Endothelial cell of umbilical vein (primary cell): Measurements from ENCODE around the gene ZFY. TPM values are rescaled to one million over a fixed set of nuclear protein-coding genes. Genes with fewer than 3 reads are reported as not detected.

Experiments
- BruUV-seq: library from RNA; stranded (reverse); fragments of 400-500 nt; replicated peaks from 2 replicates; lab custom pipeline; 2021; lab: Mats Ljungman, UMichigan
- CTCF ChIA-PET: fragments of 300-600, 350-600 bp; sonication (Branson Sonifier 250); formaldehyde crosslinking; loops from one replicate; lab custom pipeline; 2021; ENCODE audit warnings: antibody characterized with exemption, inconsistent platforms; lab: Charles Lee
- POLR2A ChIA-PET: fragments of 300-600, 350-600 bp; sonication (Branson Sonifier 250); formaldehyde crosslinking; loops from one replicate; lab custom pipeline; 2021; ENCODE audit warnings: antibody characterized with exemption, inconsistent platforms; lab: Charles Lee
- DNase-seq: peaks from one replicate; pipeline ENCODE4 v3.0.0-alpha.2; 2011; ENCODE audit warnings: low read depth, low spot score
- FAIRE-seq: peaks from 2 replicates; lab custom pipeline; 2011; peaks lifted over from hg19 to GRCh38; lab: Jason Lieb, UNC
- H2AFZ ChIP-seq: 2 replicates; pipeline ENCODE4 v1.6.0; 2012; ENCODE audit warnings: low read depth, low read length, control low read depth, inconsistent platforms
- H3K27ac ChIP-seq: 2 replicates; pipeline ENCODE4 v1.5.1; 2011; ENCODE audit warnings: low read depth, mild to moderate bottlenecking, control low read depth, low read length, moderate library complexity; ENCODE audit not compliant: insufficient read depth
- H3K27me3 ChIP-seq, 2 experiments: 2 replicates each; pipeline versions ENCODE4 v1.6.0 to v1.6.1; 2011; ENCODE audit warnings: low read length in 2 of 2, mixed read lengths in 1 of 2; ENCODE audit not compliant: control insufficient read depth in 2 of 2, insufficient read depth in 2 of 2
- H3K36me3 ChIP-seq, 2 experiments: 2 replicates in 1 of 2; 3 replicates in 1 of 2; pipeline ENCODE4 v1.5.1; 2011; ENCODE audit warnings: low read length in 2 of 2, mild to moderate bottlenecking in 1 of 2, moderate library complexity in 1 of 2; ENCODE audit not compliant: control insufficient read depth in 2 of 2, insufficient read depth in 2 of 2; ENCODE audit errors: extremely low read depth in 1 of 2
- H3K4me1 ChIP-seq: 3 replicates; pipeline ENCODE4 v1.5.1; 2011; ENCODE audit warnings: mild to moderate bottlenecking, low read length; ENCODE audit not compliant: control insufficient read depth, insufficient read depth; ENCODE audit errors: extremely low read depth
- H3K4me2 ChIP-seq: 2 replicates; pipeline ENCODE4 v1.6.1; 2011; ENCODE audit warnings: low read length, control low read depth, mixed read lengths; ENCODE audit not compliant: insufficient read depth
- H3K4me3 ChIP-seq, 3 experiments: fragments of 200-600 bp in 1 of 3; sonication (generic), shearing (Covaris generic) in 1 of 3; replicated peaks in 1 of 3; 2 replicates each; pipeline ENCODE4 v1.5.1; 2011 to 2016; ENCODE audit warnings: control low read depth in 3 of 3, low read length in 3 of 3, mild to moderate bottlenecking in 2 of 3, inconsistent platforms in 1 of 3, low read depth in 1 of 3, moderate library complexity in 1 of 3; ENCODE audit not compliant: insufficient read depth in 1 of 3
- H3K79me2 ChIP-seq: 2 replicates; pipeline ENCODE4 v1.6.0; 2012; ENCODE audit warnings: low read length, inconsistent platforms; ENCODE audit not compliant: control insufficient read depth, insufficient read depth
- H3K9ac ChIP-seq: replicated peaks from 2 replicates; pipeline ENCODE3; 2011; ENCODE audit warnings: low read length, control low read depth; ENCODE audit not compliant: insufficient read depth; ENCODE audit errors: extremely low read depth
- H3K9me1 ChIP-seq: replicated peaks from 3 replicates; pipeline ENCODE4 v1.6.0; 2011; ENCODE audit warnings: mild to moderate bottlenecking, low read length; ENCODE audit not compliant: control insufficient read depth, insufficient read depth; ENCODE audit errors: extremely low read depth
- H3K9me3 ChIP-seq: replicated peaks from 2 replicates; pipeline ENCODE4 v1.5.1; 2012; ENCODE audit warnings: low read length, inconsistent platforms; ENCODE audit not compliant: control insufficient read depth, insufficient read depth
- H4K20me1 ChIP-seq: replicated peaks from 2 replicates; pipeline ENCODE3; 2011; ENCODE audit warnings: mild to moderate bottlenecking, low read length; ENCODE audit not compliant: control insufficient read depth, insufficient read depth; ENCODE audit errors: extremely low read depth
- CTCF ChIP-seq, 2 donors: IDR thresholded peaks; 1 replicate in 1 of 2; 2 replicates in 1 of 2; pipeline ENCODE4 v1.5.1; 2011; ENCODE audit warnings: low read length in 2 of 2, mild to moderate bottlenecking in 2 of 2, moderate library complexity in 2 of 2, control low read depth in 1 of 2, inconsistent platforms in 1 of 2, low read depth in 1 of 2; ENCODE audit not compliant: insufficient read depth in 1 of 2; ENCODE audit errors: extremely low read depth in 1 of 2
- EZH2 ChIP-seq: IDR thresholded peaks from 2 replicates; pipeline ENCODE4 v1.6.1; 2012; ENCODE audit warnings: borderline replicate concordance, low read depth, mild to moderate bottlenecking, moderate library complexity, low read length, inconsistent platforms; ENCODE audit not compliant: severe bottlenecking
- FOS ChIP-seq: IDR thresholded peaks from 2 replicates; pipeline ENCODE4 v1.6.1; 2011; ENCODE audit warnings: mild to moderate bottlenecking, low read length, moderate library complexity, borderline replicate concordance; ENCODE audit not compliant: insufficient read depth
- GATA2 ChIP-seq: IDR thresholded peaks from 2 replicates; pipeline ENCODE4 v1.7.0; 2011; ENCODE audit warnings: low read depth, mild to moderate bottlenecking, moderate library complexity, mixed read lengths, low read length; ENCODE audit not compliant: insufficient read length, insufficient read depth
- JUN ChIP-seq: IDR thresholded peaks from 2 replicates; pipeline ENCODE4 v1.6.1; 2011; ENCODE audit warnings: borderline replicate concordance, low read depth; ENCODE audit not compliant: insufficient read length, insufficient read depth
- MAX ChIP-seq: IDR thresholded peaks from 2 replicates; pipeline ENCODE4 v1.6.1; 2011; ENCODE audit not compliant: insufficient read depth, insufficient read length
- MYC ChIP-seq: IDR thresholded peaks from one replicate; pipeline ENCODE4 v1.6.1; 2011; ENCODE audit warnings: mild to moderate bottlenecking, low read depth, low read length
- POLR2A ChIP-seq: IDR thresholded peaks from 2 replicates; pipeline ENCODE4 v1.6.1; 2012; ENCODE audit warnings: low read depth, mild to moderate bottlenecking, control low read depth, low read length
- POLR2AphosphoS5 ChIP-seq: IDR thresholded peaks from 2 replicates; pipeline ENCODE4 v1.6.1; 2012; ENCODE audit warnings: low read depth, mild to moderate bottlenecking, control low read depth, low read length, moderate library complexity; ENCODE audit not compliant: insufficient read depth
- dilution Hi-C: fragments of 300-500 bp; cut with MboI; formaldehyde crosslinking; loops from one replicate; pipeline ENCODE4 v1.15.0; 2019; ENCODE audit warnings: low sequenced_read_pairs; ENCODE audit not compliant: extremely low pct_ligation_motif_present
- intact Hi-C: fragments of 100-400 bp; cut with micrococcal nuclease; formaldehyde crosslinking; loops from one replicate; pipeline ENCODE4 v1.10.0; 2022
- polyA plus RNA-seq, 4 experiments: library from polyadenylated mRNA; depleted of rRNA in 3 of 4; stranded (reverse) in 3 of 4; unstranded in 1 of 4; fragments of >200 nt; gene quantifications; 2 replicates each; pipeline versions ENCODE4 v1.2.1 to v1.2.3, GENCODE V29; 2011 to 2012; ENCODE audit warnings: missing spikeins in 1 of 4
- total RNA-seq: library from RNA; stranded (reverse); gene quantifications from 2 replicates; pipeline ENCODE4 v1.2.3, GENCODE V29; 2021

The ZFY gene
- total and polyA plus RNA-seq, 2 donors (not counting 3 experiments of a cell fraction or from before 2014, with no cell fraction given), result 3.1 to 10.8 TPM

DNA sequence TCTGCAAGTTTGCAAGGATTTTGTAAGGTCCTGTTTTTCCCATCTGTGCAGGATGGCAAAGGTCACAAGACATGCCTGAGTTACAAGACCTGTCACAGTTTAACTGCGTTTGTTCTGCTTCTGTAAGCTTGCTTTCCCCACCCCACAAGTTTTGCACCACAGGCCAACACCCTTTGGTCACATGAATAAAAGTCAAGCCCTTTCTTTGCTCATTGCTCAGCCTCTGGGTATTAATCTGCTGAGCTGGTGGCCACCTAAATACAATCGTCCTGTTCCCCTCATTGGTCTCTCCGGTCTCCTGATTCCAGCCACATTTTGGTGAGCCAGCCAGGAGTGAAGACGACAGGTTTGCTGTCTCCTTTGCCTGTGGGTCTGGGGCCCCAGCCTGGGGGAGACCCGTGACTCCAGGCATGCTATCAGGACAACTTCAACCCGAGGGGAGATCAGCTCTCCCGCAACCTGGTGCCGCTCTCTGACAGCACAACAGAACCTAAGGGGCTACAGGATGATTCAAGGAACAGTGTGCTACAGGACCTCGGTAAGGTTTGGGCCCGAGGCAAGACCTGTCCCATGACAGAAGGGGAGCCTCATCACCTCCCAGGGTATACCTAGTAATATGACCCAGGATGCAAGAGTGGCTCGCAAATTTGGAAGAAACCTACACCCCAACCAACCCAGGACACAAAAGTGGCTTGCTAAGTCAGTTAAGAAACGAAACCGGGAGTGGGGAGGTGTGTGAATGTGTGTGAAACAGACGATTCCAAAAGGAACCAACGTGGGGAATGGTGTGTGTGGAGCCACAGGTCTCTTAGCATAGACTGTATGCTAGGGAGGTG, 67.7 kb downstream of the ZFY start:
- Histone ChIP-seq H3K4me2 (peak overlapping the region; percentile 98), H3K4me3 (peak overlapping the region; percentile 16 to 83 (median 55)), H3K9ac (peak overlapping the region; percentile 78), H3K9me1 (no peaks in the 10 kb centered on the region), H3K4me1 (peaks cover 24% of the 10 kb centered on the region), H3K9me3 (no peaks in the 10 kb centered on the region), H3K36me3 (no peaks in the 10 kb centered on the region), H4K20me1 (no peaks in the 10 kb centered on the region), H3K27me3 (no peaks in the 10 kb centered on the region), H3K79me2 (no peaks in the 10 kb centered on the region), H2AFZ (peak overlapping the region; percentile 97), H3K27ac (peak overlapping the region; percentile 66)
- DNase-seq (peak; percentile 49), FAIRE-seq (no peak)
- POLR2A ChIA-PET, result no interaction called here
- intact Hi-C loops, result loop anchor here (5.0 kb wide), 2 partner anchors 66 to 116 kb away; partner anchors contain the start of gene ZFY
- TF ChIP-seq POLR2AphosphoS5 (no peak), EZH2 (no peak), FOS (no peak), POLR2A (no peak), GATA2 (no peak)
- BruUV-seq, result TSS peak; percentile 52
- CTCF ChIA-PET, result no interaction called here
- dilution Hi-C loops, result no loop called here

GRCh38 chrY:3003516-3003830, 68.3 kb downstream of the ZFY start:
- TSS peak; percentile 51 for BruUV-seq
- Histone ChIP-seq H3K4me1 (peaks cover 24% of the 10 kb centered on the region), H3K9me3 (no peaks in the 10 kb centered on the region), H3K9ac (peak overlapping the region; percentile 78), H3K27me3 (no peaks in the 10 kb centered on the region), H3K27ac (peak overlapping the region; percentile 66), H3K4me3 (peak overlapping the region; percentile 16 to 83 (median 55)), H3K9me1 (no peaks in the 10 kb centered on the region), H4K20me1 (no peaks in the 10 kb centered on the region), H3K36me3 (no peaks in the 10 kb centered on the region), H3K79me2 (no peaks in the 10 kb centered on the region), H3K4me2 (peak overlapping the region; percentile 98), H2AFZ (peak overlapping the region; percentile 97)
- TF ChIP-seq GATA2 (no peak), MYC (no peak), MAX (no peak), POLR2A (no peak), FOS (no peak), POLR2AphosphoS5 (no peak), EZH2 (no peak), JUN (no peak), CTCF (IDR thresholded peaks at IDR 0.05; ENCODE audit: extremely low read depth in 1 of 2, insufficient read depth in 1 of 2, low read depth in 1 of 2, low read length in 2 of 2) (no peak)
- intact Hi-C loops, result loop anchor here (5.0 kb wide), 2 partner anchors 66 to 116 kb away; partner anchors contain the start of gene ZFY
- DNase-seq, result peak; percentile 59
- no peak for FAIRE-seq
- POLR2A ChIA-PET, result no interaction called here
- CTCF ChIA-PET, result no interaction called here
- dilution Hi-C loops, result no loop called here
